GM18520 (cell line): ENCODE measurements around the gene RTN4.
A peak's percentile ranks its signal among the peaks of the same experiment; 100 is the strongest.
"Not testable (repeated sequence)": the region's sequence is repeated elsewhere in the genome, so short reads cannot be mapped to it uniquely, and the experiment has no call there.

Experiments used
- ATAC-seq: cut with Tn5 transposase; IDR thresholded peaks from one replicate; pipeline ENCODE4 v1.9.1; 2021; ENCODE audit not compliant: unreplicated experiment

RTN4 gene

GRCh38 chr2:55050100-55050994 lies at the start of gene RTN4:
RTN4 (minus strand) TSS chr2:55050451; CDS start chr2:55050300, 151 bp downstream.
- peak; percentile 88 for ATAC-seq

GRCh38 chr2:55099493-55099877 lies 49.2 kb upstream of the RTN4 start:
- no peak for ATAC-seq

- no peak for ATAC-seq
These were observed 47.5 kb upstream of the RTN4 start for GRCh38 chr2:55097461-55098410.

- ATAC-seq = no peak
These were observed 46.8 kb upstream of the RTN4 start for GRCh38 chr2:55097082-55097460.

GRCh38 chr2:55096586-55096985 lies 46.3 kb upstream of the RTN4 start:
- ATAC-seq = no peak

- ATAC-seq = no peak
These were observed 43.1 kb upstream of the RTN4 start for GRCh38 chr2:55093381-55093780.

- ATAC-seq = no peak
These were observed 42.2 kb upstream of the RTN4 start for GRCh38 chr2:55092439-55092838.

GRCh38 chr2:55091681-55092080 lies 41.4 kb upstream of the RTN4 start:
- ATAC-seq = not testable (repeated sequence)

- no peak for ATAC-seq
These were observed 40.5 kb upstream of the RTN4 start for GRCh38 chr2:55090702-55091101.

GRCh38 chr2:55089726-55090125 lies 39.5 kb upstream of the RTN4 start:
- ATAC-seq = no peak

GRCh38 chr2:55088400-55088799 lies 38.1 kb upstream of the RTN4 start:
- no peak for ATAC-seq

- ATAC-seq = no peak
These were observed 37.7 kb upstream of the RTN4 start for GRCh38 chr2:55087936-55088335.

- ATAC-seq = no peak
These were observed 37.2 kb upstream of the RTN4 start for GRCh38 chr2:55087501-55087900.

GRCh38 chr2:55085113-55086040 lies 35.1 kb upstream of the RTN4 start:
- no peak for ATAC-seq

GRCh38 chr2:55084641-55085040 lies 34.4 kb upstream of the RTN4 start:
- no peak for ATAC-seq

- no peak for ATAC-seq
These were observed 30.0 kb upstream of the RTN4 start for GRCh38 chr2:55080204-55080738.

GRCh38 chr2:55078956-55079355 lies 28.7 kb upstream of the RTN4 start:
- ATAC-seq = no peak

GRCh38 chr2:55076721-55077120 lies 26.5 kb upstream of the RTN4 start:
- no peak for ATAC-seq

- not testable (repeated sequence) for ATAC-seq
These were observed 25.8 kb upstream of the RTN4 start for GRCh38 chr2:55076019-55076418.
